ENCODE results near the gene RHOD. TPM values are rescaled to one million over a fixed set of nuclear protein-coding genes. Genes with fewer than 3 reads are reported as not detected.
A peak's percentile ranks its signal among the peaks of the same experiment; 100 is the strongest.

RHOD gene
- total RNA-seq, 1 donor from 2014 or later: 24.5 TPM

DNA sequence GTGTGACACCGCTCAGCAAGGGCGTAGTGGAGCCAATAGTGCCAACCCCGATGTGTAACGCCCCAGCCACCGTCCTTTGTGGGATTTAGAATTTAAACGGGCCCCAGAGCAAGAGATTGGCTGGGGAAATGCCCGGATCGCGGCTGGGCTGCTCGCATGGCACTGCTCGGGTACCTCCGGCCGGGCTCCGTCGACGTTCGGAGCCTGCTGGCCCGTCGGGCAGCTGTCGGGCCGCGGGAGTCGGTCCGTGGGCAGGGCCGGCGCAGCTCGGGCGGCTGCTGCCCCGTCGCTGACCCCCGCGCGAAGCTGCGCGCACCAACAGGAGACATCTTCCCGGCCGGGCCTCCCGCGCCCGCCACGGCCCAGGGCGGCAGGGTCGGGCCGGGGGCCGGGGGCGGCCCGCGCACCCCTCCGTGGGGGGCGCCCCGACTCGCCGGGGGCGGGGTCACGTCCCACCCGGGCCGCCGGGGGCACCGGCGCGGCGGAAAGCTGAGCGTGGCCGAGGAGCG is 61.1 kb downstream of the RHOD start:
- peak; percentile 56 for DNase-seq

DNA sequence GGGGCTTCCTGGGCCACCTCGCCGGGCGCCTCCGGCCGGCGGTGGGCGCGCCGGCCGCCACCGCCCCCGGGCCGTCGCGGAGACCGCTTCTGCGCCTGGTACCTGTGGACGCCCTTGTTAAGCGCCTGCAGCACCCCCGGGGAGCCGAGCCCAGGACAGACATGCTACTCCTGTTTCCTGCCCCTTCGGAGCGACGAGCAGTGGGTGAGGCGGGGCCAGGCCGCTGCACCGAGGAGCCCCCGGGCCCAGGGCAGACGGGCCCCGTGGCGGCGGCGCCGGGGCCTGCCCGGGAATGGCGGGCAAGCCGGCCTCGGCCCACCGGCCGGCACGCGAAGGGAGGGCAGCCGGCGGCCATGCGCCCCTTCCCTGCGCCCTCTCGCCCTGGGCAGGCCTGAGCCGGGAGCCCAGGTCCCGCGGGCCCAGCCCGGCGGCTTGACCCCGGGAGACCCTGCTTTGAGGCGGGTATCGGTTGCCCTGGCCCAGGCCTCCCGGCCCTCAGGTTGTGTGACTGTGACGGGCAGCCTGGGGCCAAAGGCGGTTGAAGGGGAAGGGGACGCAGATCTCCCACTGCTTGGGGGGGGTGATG is 61.6 kb downstream of the RHOD start:
- DNase-seq: peak; percentile 40

DNA sequence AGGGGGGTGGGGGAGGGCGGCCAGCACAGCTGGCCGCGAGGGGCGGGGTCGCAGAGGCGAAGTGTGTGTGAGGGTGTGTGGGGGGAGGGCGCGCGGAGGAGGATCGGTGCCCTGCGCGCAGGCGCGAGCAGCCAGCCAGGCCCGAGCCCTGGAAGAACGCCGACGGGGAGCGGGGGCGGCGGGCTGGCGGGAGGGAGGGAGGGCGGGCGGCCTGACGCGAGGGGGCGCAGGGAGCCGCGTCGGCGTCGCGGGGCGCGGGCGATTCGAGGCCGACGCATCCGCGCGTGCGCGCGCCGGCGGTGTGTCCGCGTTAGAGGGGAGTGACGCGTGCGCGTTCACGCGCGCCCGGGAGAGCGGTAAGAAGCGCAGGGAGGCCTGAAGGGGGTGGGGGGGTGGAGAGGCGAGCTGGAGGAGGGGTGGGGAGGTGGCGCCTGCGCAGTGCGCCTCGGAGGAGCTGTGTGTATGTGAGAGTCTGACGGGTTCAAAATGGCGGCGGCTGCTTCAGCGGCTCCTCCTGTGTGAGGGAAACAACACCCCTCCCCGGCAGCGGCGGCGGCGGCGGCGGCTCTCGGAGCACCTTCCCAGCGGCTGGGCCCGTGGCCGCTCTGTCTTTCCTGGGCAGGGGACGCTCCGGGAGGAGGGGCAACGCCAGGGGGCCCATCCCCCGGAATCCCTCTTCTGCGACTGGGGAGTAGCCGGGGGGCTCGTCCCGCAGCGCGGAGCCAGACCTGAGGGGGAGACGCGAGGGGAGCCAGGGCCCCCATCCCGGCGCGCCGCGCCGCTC is 62.3 kb downstream of the RHOD start, which contains the start of gene KDM2A:
KDM2A (plus strand) TSS at position 463 of the 784 bp plus-strand sequence. CDS start 2,054 bp downstream, outside the sequence.
- peak; percentile 99 for DNase-seq

DNA sequence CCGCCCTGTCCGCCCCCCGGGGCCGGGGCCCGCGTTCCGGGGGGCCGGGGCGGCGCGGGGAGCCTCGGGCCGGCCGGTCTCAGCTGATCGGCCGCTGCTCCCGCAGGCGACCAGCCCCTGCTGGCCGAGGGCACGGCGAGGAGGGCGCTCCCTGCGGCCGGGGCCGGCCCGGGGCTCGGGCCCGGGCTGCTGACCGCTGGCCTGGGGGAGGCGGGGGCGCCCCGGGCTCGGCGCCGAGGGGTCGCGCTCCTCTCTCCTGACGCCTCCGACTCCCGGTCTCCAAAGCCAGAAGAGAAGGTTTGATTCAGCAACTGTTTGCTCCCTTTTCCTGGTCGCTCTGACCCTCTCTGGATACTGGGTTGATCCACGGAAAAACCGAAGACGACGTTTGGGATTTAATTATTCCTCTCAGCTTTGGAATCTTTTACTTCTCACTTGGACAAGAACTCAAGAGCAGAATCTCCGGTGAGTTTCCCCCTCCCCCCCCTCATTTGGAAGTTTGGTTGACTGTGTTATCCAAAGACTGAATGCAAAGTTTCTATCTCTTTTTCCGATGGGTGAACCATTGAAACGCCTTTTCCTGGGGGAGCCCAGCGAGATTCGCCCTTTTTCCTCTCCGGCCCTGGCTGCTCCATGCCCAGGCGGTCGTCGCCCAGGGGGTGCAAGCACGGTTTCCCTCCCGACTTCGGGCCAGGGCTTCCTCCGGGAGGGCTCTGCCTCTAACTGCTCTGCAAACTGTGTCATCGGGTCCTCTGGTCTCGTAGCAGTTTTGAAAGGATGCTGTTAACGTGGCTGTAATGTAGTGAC is 63.1 kb downstream of the RHOD start:
- DNase-seq: peak; percentile 50

DNA sequence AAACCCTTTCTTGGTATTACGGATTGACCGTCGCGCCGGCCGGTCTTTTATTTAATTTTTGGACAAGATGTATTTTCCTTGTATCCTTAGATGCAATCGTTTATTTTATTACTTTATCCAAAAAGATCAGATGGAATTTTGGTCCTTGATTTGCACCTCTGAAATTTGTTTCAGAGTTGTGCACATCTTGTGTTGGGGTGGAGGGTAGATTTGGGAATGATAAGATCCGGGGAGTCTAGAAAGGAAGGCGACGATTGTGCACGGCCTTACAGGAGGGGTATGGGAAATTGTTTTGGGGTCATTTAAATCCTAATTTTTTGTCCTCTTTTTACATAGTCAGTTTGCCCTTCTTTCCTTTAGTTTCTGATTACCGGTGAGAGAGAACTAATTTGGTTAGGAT is 63.8 kb downstream of the RHOD start:
- peak; percentile 9 for DNase-seq

DNA sequence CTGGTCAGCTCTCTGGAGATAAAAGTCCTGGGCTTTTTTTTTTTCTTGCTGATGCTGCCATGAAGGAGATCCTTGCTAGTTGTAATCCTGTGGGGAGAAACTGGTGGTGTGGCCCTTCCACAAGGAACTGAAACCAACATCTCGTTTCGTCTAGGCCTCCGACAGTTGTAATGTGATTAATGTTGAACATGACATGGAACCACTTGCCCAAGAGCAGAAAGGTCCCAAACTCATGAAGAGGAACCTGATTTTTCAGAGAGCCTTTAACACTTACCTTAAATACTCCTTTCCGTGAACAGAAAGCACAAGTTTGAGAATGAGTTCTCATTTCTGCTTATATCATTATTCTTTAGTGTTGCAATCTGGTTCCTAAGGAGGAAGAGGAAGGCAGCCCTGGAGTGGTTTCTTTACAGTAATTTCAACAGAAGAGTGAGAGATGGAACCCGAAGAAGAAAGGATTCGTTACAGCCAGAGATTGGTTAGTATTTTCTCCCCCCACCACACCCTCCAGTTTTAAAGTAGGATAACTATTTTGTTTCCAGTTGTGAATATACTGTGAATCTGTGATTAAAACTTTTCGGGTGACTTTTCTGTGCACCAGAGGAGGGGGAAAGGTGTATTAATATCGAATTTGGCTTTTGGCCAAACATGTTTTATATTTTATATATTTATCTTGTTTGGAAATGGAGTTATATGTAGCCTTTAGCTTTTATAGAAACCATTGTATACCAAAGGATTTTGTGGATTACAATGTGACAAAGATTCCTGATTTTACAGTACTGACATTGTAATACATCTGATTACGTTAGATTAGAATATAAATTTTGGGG is 64.4 kb downstream of the RHOD start:
- DNase-seq: peak; percentile 45

Other genes starting within 250 kb of the RHOD start
- gene RCE1, start 213.4 kb upstream of the RHOD start, total RNA-seq: 17.0 and 27.0 TPM in 2 replicates
- gene LRFN4, start 199.8 kb upstream of the RHOD start, total RNA-seq: 30.8 and 33.3 TPM in 2 replicates
- gene PC, start 98.5 kb upstream of the RHOD start, total RNA-seq: 10.2 and 25.3 TPM in 2 replicates
- not detected in 2 replicates for gene C11orf86, start 81.5 kb upstream of the RHOD start, total RNA-seq
- gene SYT12, start 33.7 kb upstream of the RHOD start, total RNA-seq: 0.09 and 0.17 TPM in 2 replicates
- 55.1 and 58.5 TPM in 2 replicates for gene KDM2A, start 62.4 kb downstream of the RHOD start, total RNA-seq
- gene GRK2, start 209.6 kb downstream of the RHOD start, total RNA-seq: 40.0 and 56.8 TPM in 2 replicates
- gene ANKRD13D, start 232.5 kb downstream of the RHOD start, total RNA-seq: 29.1 and 32.3 TPM in 2 replicates
- gene SSH3, start 246.7 kb downstream of the RHOD start, total RNA-seq: 15.6 and 19.7 TPM in 2 replicates